Stimulated activated CD4-positive, alpha-beta T cell treated with anti-CD3 and anti-CD28 coated beads, Interleukin-4, amount 100 ng/mL, for 4 hours (primary cell): Measurements from ENCODE around the gene MRPS18B.

Source experiments
- DNase-seq, 2 experiments: peaks; one replicate each; pipeline ENCODE4 v3.0.0-alpha.2; 2020

MRPS18B gene

DNA sequence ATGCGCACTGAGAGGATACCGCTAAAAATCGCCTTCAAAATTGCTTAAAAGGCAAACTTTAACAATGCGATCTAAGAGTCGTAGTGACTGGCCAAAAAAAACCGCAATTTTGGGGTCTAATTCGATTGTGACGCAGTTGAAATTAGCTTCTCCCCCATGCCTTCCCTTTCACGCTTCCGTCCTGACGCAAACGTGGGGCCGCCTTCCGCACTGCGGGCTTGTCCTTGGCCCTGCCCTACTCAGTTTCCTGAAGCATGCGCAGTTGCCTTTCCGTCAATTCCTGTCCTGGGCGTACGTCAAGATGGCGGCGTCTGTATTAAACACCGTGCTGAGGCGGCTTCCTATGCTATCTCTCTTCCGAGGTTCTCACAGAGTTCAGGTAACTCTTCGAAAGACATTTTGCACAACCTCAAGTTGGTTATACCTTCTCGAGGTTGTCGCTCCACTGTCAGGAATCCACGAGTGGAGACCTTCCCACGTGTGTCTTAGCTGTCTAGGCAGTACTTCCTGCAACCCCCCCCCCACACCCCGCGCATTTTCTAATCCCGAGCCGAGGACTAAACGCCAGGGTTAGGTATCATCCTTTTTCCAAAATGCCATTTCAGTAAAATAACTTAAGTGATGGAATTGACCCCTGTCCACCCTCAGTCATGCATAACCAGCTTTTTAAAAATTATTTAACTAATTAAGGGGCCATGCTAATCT is at the start of gene MRPS18B:
MRPS18B (plus strand) TSS at position 276 of the 705 bp plus-strand sequence; CDS start at position 302, 26 bp downstream.
- DNase-seq, result peak; percentile 91 to 99

DNA sequence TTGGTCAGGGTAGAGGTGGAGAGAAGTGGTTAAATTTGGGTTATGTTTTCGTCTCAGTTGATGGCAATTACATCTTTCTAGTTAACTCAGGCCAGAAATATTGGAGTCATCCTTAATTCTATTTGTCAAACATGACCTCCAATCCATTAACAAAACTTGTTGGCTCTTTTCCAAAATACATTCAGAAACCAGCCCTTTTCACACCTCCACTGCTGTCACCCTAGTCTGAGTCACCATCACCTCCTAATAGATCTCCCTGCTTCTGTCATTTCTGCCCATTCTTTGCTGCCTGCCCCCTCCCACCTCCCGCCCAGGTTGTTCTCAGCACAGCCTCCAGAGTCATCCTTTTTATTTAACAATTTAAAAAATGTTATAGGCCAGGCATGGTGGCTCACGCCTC is 49.4 kb upstream of the MRPS18B start:
- DNase-seq, result peak; percentile 30 to 43

DNA sequence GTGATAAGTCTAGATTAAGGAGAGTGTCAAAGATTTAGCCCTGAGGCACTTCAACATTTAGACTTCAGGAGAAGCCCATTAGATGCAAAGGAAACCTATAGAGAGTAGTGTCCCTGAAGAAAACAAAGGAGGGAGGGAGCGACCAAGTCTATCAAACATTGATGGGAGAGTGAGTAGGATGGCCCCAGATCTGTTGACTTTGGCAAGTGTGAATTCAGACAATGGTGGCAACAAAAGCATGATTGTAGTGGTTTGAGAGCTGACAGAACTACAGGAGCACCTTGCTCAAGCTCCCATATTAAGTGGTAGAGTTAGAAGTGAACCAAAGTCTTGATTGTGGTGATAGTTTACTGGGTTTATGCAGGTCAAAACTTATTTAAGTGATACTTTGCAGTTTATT is 47.4 kb upstream of the MRPS18B start:
- no peak for DNase-seq

DNA sequence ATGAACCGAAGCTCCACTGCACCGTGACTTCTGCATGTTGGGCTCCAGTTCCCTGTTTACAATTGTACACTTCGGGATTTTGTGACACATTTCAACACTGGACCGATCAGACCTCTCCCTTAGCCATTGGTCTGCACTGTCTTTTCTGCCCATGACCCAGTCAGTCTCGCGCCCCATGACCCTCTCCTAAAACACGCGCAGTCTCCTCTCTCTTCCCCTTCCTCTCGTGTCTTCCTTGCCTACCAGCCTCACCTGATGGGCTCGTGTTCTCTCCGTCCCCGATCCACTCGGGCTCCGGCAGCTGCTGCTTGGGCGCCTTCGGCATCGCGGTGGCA is 46.9 kb upstream of the MRPS18B start:
- no peak for DNase-seq

DNA sequence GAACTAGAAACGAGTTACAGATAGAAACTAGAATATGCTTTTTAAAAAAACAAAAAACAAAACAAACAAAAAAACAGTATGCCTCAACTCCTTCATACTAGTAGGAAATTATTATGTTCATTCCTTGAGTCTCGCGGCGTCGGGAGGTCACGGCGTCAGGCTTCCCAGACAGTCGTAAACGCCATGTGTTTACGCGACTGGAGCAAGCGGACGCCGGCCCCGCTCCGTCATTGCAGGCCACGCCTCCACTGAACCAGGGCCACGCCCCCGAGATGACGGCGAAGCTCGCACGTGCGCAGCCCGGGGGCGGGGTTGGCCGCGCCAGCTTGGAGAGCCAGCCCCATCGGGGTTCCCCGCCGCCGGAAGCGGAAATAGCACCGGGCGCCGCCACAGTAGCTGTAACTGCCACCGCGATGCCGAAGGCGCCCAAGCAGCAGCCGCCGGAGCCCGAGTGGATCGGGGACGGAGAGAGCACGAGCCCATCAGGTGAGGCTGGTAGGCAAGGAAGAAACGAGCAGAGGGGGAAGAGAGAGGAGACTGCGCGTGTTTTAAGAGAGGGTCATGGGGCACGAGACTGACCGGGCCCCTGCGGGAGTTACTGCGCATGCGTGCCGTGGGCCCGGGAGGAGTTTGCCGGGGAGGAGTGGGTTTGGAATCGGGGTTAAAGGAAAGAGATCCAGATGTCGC is 46.4 kb upstream of the MRPS18B start, which contains the start of gene ABCF1:
ABCF1 (plus strand) TSS at position 368 of the 687 bp plus-strand sequence; CDS start at position 414, 46 bp downstream.
- DNase-seq, result peak; percentile 99

DNA sequence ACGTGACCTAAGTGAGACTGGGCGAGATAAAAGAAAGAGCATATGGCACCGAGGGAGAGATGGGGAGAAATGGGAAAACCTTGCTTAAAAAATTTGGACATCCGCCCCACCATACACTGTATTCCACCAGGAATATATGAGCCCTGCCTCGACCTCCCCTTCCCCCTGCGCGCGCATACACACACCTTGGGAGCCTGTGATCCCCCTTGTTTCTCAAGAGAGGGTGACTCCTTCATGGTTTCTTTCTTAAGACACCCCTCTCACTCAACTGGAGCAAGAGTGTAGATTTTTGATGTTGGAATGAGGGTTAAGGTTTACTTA is 45.9 kb upstream of the MRPS18B start:
- no peak for DNase-seq

DNA sequence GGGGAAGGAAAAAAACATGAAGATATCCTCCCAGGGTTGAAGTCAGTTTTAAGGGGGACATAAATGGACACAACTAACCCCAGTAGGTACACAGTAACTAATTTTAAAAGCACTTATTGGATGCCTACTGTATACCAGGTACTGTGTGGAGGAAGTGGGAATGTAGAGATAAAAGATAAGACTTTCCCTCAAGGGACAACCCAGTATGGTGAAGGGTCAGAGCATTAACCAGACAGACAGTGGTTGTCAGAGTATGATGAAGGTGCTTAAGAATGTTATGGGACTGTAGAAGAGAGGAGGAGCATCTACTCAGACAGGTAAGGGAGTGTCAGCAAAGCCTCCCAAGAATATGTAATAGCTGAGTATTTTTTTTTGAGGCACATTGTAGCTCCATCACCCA is 45.5 kb upstream of the MRPS18B start:
- DNase-seq, result no peak

DNA sequence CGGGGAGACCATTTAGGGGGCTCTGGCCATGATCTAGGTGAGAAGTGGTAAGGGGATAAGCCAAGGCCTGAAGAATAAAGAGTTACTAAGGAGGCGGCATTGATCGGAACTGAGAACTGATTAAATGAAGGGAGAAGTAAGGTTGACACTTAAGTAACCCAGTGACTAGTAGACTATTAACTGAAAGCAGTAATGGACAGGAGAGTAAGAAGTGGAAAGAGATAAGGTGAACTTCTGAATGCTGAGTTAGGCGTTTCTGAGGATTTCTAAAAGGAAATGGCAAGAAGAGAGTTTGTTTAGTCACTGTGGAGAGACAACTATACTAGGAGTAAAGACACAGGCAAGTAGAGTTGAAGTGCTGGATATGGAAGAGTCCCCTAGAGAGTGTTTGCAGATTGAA is 44.5 kb upstream of the MRPS18B start:
- DNase-seq, result no peak

DNA sequence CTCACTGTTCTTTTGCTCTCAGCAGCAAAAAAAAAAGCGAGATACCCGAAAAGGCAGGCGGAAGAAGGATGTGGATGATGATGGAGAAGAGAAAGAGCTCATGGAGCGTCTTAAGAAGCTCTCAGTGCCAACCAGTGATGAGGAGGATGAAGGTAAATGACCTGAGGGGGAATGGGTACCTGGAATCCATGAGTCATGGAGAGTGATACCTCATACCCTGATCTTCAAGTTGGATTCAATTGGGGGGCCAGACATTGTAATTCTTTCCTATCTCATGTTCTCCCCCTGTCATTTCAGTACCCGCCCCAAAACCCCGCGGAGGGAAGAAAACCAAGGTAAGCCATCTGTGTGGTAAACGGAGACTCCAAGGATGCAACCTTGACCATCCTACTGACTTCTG is 39.6 kb upstream of the MRPS18B start:
- DNase-seq, result no peak

DNA sequence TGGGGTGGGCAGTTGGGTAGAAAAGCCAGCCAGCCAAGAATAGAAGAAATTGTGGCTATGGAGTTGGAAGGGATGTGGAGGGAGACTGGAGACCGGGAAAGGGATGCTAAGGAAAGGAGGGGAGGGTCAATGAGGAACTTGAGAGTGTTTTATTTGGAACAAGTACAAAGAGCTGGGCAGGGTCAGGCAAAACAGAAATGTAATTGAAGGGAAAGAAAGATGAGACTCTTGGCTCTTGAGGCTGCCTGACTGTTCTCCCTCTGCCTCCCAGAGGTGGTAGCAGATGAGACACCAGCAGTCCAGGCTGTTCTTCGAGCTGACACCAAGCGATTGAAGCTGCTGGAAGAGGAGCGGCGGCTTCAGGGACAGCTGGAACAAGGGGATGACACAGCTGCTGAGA is 33.7 kb upstream of the MRPS18B start:
- DNase-seq, result no peak

DNA sequence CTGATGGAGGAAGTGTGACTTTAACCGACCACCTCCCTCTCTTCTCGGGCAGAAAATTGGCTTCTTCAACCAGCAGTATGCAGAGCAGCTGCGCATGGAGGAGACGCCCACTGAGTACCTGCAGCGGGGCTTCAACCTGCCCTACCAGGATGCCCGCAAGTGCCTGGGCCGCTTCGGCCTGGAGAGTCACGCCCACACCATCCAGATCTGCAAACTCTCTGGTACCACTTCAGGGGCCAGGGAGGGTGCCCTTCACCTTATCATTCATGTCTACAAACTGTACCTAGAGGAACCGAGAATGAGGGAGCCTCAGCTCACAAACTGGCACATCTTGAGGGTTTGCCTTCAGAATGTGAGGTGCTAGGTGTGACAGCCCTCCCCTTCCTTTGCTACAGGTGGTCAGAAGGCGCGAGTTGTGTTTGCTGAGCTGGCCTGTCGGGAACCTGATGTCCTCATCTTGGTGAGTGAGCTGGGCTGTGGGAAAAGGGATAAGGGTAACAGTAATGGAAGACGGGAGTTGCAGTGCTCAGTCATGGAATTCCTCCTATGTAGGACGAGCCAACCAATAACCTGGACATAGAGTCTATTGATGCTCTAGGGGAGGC is 27.8 kb upstream of the MRPS18B start:
- DNase-seq, result no peak

DNA sequence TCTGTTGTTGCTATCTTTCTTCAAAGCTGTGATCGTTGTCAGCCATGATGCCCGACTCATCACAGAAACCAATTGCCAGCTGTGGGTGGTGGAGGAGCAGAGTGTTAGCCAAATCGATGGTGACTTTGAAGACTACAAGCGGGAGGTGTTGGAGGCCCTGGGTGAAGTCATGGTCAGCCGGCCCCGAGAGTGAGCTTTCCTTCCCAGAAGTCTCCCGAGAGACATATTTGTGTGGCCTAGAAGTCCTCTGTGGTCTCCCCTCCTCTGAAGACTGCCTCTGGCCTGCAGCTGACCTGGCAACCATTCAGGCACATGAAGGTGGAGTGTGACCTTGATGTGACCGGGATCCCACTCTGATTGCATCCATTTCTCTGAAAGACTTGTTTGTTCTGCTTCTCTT is 27.1 kb upstream of the MRPS18B start:
- DNase-seq, result no peak

DNA sequence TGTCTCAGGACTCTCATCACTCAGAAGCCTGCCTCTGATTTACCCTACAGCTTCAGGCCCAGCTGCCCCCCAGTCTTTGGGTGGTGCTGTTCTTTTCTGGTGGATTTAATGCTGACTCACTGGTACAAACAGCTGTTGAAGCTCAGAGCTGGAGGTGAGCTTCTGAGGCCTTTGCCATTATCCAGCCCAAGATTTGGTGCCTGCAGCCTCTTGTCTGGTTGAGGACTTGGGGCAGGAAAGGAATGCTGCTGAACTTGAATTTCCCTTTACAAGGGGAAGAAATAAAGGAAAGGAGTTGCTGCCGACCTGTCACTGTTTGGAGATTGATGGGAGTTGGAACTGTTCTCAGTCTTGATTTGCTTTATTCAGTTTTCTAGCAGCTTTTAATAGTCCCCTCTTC is 26.6 kb upstream of the MRPS18B start:
- DNase-seq, result no peak

DNA sequence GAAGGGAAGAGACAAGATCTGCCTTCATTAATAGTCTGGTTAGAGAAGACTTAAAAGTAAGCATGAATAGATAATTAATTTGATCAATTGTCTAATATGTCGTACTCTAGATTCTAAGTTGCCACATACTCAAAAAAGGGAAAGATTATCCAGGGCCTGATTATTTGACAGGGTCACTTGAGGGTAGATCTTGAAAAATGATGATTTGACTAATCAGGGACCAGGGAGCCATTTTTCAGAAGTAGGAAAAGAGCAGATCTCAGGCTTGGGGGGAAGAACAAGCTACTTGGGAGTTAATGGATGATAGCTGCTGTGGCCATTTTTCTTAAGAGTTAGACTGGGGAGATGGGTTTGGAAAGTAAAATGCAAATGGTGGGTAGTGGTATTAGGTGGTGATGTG is 25.4 kb upstream of the MRPS18B start:
- no peak for DNase-seq

DNA sequence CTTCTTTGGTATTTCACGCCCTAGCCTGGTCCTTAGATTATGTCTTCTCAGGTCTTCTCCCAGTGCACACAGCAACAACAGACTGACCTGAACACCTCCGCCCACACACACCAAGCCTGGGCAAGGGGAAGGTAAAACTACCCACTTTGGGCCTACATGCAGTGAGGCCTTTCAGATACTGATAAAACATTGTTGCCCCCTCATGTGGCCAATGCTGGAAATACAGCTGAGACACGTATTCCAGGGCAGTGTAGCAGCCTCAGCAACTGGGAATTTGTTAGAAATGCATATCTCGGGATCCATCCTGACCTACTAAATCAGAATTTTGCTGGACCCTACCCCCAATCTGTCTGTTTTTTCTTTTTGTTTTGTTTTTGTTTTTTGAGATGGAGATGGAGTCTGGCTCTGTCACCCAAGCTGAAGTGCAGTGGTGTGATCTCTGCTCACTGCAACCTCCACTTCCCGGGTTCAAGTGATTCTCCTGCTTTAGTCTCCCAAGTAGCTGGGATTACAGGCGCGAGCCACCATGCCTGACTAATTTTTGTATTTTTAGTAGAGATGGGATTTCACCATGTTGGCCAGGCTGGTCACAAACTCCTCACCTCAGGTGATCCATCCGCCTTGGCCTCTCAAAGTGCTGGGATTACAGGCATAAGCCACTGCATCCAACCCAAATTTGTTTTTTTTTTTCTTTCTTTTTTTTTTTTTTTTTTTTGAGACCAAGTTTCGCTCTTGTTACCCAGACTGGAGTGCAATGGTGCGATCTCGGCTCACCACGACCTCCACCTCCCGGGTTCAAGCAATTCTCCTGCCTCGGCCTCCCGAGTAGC is 20.1 kb upstream of the MRPS18B start:
- DNase-seq, result peak; percentile 70 to 72

DNA sequence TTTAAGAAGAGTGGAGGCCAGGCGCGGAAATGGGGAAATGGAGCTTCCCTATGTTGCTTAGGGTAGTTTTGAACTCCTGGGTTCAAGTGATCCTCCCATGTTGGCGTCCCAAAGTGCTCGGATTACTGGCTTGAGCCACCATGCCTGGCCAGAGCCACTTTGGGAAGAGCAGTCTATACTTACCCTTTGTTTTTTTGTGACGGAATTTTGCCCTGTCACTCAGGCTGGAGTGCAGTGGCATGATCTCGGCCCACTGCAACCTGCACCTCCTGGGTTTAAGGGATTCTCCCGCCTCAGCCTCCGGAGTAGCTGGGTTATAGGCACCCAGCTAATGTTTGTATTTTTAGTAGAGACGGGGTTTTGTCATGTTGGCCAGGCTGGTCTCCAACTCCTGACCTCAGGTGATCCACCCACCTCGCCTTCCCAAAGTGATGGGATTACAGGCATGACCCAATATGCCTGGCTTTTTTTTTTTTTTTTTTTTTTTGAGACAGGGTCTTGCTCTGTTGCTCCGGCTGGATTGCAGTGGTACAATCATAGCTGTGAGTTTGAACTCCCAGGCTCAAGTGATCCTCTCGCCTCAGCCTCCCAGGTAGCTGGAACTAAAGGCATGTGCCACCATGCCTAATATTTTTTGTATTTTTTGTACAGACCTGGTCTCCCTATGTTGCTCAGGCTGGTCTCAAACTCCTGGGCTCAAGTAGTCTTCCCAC is 18.6 kb upstream of the MRPS18B start:
- no peak for DNase-seq

DNA sequence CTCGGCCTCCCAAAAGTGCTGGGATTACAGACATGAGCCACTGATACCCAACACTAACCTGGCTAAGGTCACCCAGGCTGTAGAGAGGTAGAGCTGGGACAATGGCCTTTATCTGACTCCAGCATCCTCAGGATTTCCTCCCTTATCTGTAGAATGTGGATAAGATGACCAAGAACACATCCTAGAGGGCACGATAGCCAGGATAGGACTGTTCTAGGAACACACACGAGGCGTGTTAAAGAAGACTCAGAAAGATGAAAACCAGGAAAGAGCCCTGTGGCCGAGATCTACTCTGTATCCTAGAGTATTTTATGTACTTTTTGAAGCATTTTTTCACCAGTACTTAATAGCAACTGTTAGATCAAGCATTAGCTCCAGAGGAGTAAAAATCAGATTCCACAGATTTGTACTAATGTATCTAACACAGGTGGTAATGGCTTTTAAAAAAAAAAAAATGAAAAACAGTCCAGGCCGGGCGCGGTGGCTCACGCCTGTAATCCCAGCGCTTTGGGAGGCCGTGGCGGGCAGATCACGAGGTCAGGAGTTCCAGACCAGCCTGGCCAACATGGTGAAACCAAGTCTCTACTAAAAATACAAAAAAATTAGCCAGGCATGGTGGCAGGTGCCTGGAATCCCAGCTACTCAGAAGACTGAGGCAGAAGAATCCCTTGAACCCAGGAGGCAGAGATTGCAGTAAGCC is 17.9 kb upstream of the MRPS18B start:
- no peak for DNase-seq

DNA sequence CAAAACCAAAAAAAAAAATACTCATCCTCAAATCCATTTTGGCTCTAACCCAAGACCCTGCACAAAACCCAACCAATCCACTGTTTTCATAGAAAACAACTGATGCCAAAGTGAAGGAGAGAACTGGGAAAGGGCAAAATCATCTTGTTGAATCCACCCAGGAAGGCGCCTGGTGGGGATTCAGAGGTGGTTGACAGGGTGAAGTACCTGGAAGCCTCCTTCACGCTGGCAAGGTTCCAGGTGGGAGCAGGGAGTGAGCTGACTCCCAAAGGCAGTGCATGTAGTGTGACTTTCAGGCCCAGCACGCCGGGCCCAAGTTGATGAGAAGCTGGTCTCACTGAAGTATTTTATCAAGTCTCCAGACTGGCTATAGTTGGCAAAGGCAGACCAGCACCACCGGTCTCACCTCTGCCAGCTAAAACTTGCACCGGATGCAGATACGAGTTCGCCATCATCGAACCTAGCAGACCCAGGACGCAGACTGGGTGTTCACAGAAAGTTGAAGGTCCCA is 17.1 kb upstream of the MRPS18B start:
- DNase-seq, result no peak

DNA sequence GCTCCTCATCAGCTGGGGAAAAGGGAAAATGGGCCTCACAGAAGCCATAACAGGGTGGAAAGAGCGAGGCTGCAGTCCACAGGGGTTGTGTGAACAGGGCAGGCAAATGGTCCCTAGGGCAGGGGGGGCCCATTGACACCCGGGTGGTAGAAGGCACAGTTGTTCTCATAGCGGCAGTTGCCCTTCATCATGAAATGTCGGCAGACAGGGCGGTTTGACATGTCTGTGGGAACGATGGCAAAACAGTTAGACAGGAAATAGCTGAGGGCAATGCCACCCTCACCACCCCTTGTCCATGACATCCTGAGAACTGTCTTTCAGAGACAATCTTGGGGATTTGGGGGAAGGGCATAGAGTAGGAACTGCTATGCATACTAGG is 16.2 kb upstream of the MRPS18B start:
- no peak for DNase-seq

DNA sequence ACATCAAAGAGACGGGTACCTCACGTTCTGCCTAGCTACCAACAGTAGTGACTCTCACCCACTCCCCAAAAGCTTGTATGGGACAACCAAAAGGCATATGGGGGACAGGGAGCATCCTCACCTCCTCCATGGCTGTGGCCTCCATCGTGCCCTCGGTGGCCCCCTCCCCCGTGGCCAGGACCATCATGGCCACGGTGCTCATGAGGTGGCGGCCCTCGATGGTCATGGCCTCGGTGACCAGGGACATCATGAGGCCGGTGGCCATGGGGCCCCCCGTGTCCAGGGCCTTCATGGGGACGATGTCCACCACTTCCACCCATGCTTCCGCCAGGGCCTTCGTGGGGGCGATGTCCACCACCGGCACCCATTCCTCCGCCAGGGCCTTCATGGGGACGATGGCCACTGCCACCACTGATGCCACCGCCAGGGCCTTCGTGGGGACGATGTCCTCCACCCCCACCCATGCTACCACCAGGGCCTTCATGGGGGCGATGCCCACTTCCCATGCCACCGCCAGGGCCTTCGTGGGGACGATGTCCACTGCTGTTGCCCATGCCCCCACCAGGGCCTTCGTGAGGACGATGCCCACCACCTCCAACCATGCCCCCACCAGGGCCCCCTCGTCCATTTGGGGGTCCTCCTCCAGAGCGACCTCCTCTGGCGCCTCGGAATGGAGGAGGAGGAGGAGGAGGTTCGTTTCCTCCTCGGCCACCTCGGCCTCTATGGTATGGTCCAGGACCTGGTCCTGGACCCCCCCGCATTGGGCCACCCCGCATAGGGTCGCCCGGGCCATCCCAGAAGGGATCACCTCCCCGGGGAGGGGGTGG is 15.6 kb upstream of the MRPS18B start:
- DNase-seq, result no peak

DNA sequence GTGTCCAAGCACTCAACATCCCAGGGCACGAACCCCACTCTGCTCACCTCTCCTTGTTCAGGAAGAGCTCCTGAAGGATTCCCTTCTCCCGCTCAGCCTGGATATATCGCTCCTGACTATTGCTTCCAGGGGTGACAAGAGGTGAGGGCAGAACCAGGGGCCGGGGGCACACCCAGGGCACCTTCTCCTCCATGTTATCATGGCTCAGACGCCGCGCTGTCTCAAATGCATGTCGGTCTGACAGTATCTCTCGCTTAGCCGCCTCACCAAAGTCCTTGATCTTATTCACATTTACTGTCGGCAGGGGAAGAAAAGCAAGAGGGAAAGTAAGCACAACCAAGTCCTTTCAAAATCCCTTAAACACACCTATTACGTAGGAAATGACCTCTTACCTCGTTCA is 13.7 kb upstream of the MRPS18B start:
- DNase-seq, result no peak
